NB4 (cell line): ENCODE measurements around the gene STK24.

Experiments
- MYC ChIP-seq: IDR thresholded peaks from 2 replicates; pipeline ENCODE4 v1.6.1; 2011; ENCODE audit warnings: low read depth, low read length
- POLR2A ChIP-seq: IDR thresholded peaks from 2 replicates; pipeline ENCODE4 v1.6.1; 2011; ENCODE audit warnings: mild to moderate bottlenecking; ENCODE audit not compliant: insufficient read length; ENCODE audit errors: extremely low read depth
- TF ChIP-seq, protein P1 (sequence below): IDR thresholded peaks from one replicate; pipeline ENCODE4 v1.5.1; 2012; ENCODE audit warnings: low read depth, low read length
- TF ChIP-seq, protein P2 (sequence below): IDR thresholded peaks from 2 replicates; pipeline ENCODE4 v1.6.1; 2011; ENCODE audit warnings: low read depth, low read length

DNA sequence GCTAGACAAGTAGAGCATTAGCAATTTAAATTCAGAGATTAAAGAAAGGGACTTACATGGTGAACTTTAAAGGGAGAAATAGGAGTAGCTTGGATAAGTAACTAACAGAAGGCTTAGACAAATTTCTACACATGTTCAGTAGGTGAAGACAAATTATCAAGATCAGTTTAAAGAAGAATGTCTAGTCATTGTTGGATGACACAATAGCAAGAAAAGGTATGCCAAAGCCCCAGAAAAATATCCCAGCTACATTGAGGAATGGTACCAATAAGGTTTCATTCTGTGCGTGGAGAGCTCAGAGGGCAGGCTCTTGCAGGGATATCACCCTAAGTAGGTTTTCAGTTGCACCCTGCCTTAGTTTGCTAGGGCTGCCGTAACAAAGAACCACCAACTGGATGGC is 3.5 kb upstream of the STK24 start:
- TF ChIP-seq, protein P1, sequence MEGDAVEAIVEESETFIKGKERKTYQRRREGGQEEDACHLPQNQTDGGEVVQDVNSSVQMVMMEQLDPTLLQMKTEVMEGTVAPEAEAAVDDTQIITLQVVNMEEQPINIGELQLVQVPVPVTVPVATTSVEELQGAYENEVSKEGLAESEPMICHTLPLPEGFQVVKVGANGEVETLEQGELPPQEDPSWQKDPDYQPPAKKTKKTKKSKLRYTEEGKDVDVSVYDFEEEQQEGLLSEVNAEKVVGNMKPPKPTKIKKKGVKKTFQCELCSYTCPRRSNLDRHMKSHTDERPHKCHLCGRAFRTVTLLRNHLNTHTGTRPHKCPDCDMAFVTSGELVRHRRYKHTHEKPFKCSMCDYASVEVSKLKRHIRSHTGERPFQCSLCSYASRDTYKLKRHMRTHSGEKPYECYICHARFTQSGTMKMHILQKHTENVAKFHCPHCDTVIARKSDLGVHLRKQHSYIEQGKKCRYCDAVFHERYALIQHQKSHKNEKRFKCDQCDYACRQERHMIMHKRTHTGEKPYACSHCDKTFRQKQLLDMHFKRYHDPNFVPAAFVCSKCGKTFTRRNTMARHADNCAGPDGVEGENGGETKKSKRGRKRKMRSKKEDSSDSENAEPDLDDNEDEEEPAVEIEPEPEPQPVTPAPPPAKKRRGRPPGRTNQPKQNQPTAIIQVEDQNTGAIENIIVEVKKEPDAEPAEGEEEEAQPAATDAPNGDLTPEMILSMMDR = no peak
- TF ChIP-seq POLR2A (no peak), MYC (no peak)
- TF ChIP-seq, protein P2, sequence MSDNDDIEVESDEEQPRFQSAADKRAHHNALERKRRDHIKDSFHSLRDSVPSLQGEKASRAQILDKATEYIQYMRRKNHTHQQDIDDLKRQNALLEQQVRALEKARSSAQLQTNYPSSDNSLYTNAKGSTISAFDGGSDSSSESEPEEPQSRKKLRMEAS = no peak
